HepG2 (cell line): Measurements from ENCODE around the gene COL9A3. TPM values are rescaled to one million over a fixed set of nuclear protein-coding genes. Genes with fewer than 3 reads are reported as not detected.
A peak's percentile ranks its signal among the peaks of the same experiment; 100 is the strongest.

Source experiments
- ATAC-seq: fragments of 200-7000 bp; cut with Tn5 transposase; 3 replicates; pipeline ENCODE4 v1.9.1; 2020; ENCODE audit warnings: mild to moderate bottlenecking, moderate library complexity
- BruUV-seq: library from RNA; stranded (reverse); fragments of 400-500 nt; replicated peaks from 2 replicates; lab custom pipeline; 2021; lab: Mats Ljungman, UMichigan
- CTCF ChIA-PET: fragments of 300-600 bp; formaldehyde crosslinking; extraction: SDS; loops from one replicate; lab custom pipeline; 2021; ENCODE audit warnings: low total read pairs, inconsistent platforms, low intra/inter-chr PET ratio; lab: Yijun Ruan, JAX
- POLR2A ChIA-PET: fragments of 350-600 bp; sonication (Branson Sonifier 250); formaldehyde crosslinking; loops from one replicate; lab custom pipeline; 2020; ENCODE audit warnings: antibody characterized with exemption, inconsistent platforms; lab: Yijun Ruan, JAX
- DNase-seq: peaks from one replicate; pipeline ENCODE4 v3.0.0-alpha.2; 2015; ENCODE audit warnings: low spot score
- FAIRE-seq: peaks from 3 replicates; lab custom pipeline; 2011; peaks lifted over from hg19 to GRCh38; lab: Jason Lieb, UNC
- H2AFZ ChIP-seq: one replicate; pipeline ENCODE4 v1.6.1; 2011; ENCODE audit warnings: low read length, inconsistent platforms
- H3K27ac ChIP-seq: fragments of 300-600 bp; 3 replicates; pipeline ENCODE4 v1.8.0; 2011; ENCODE audit warnings: mixed run types, mild to moderate bottlenecking, mixed read lengths, low read length, inconsistent platforms; ENCODE audit not compliant: insufficient read depth; ENCODE audit errors: extremely low read length
- H3K27me3 ChIP-seq, 2 experiments: fragments of 200-600 bp in 1 of 2; 2 replicates in 1 of 2; 3 replicates in 1 of 2; pipeline versions ENCODE4 v1.6.0 to v1.8.0; 2011; ENCODE audit warnings: low read length in 2 of 2, mild to moderate bottlenecking in 2 of 2, moderate library complexity in 2 of 2, inconsistent platforms in 1 of 2; ENCODE audit not compliant: insufficient read depth in 2 of 2, control insufficient read depth in 1 of 2
- H3K36me3 ChIP-seq, 2 experiments: fragments of 200-600 bp in 1 of 2; replicated peaks in 1 of 2; 2 replicates in 1 of 2; 3 replicates in 1 of 2; pipeline versions ENCODE4 v1.5.1 to v1.8.0; 2011; ENCODE audit warnings: low read length in 2 of 2, inconsistent platforms in 1 of 2; ENCODE audit not compliant: insufficient read depth in 2 of 2, control insufficient read depth in 1 of 2
- H3K4me1 ChIP-seq: 2 replicates; pipeline ENCODE4 v1.5.1; 2012; ENCODE audit warnings: low read length, inconsistent platforms; ENCODE audit not compliant: insufficient read depth
- H3K4me2 ChIP-seq: 2 replicates; pipeline ENCODE4 v1.6.0; 2011; ENCODE audit warnings: low read depth, low read length, inconsistent platforms
- H3K4me3 ChIP-seq, 3 experiments: fragments of 200-600 bp in 1 of 3; sonication (generic), shearing (Covaris generic) in 1 of 3; replicated peaks in 1 of 3; 2 replicates each; pipeline ENCODE4 v1.5.1; 2011 to 2016; ENCODE audit warnings: low read length in 3 of 3, inconsistent platforms in 2 of 3, low read depth in 2 of 3, mild to moderate bottlenecking in 2 of 3, control low read depth in 1 of 3, mixed read lengths in 1 of 3; ENCODE audit not compliant: insufficient read depth in 1 of 3
- H3K79me2 ChIP-seq: one replicate; pipeline ENCODE4 v1.6.1; 2011; ENCODE audit warnings: low read length, inconsistent platforms; ENCODE audit not compliant: insufficient read depth
- H3K9ac ChIP-seq: 2 replicates; pipeline ENCODE4 v1.6.0; 2011; ENCODE audit warnings: mild to moderate bottlenecking, low read depth, low read length, inconsistent platforms; ENCODE audit not compliant: insufficient read depth
- H3K9me3 ChIP-seq: 2 replicates; pipeline ENCODE4 v1.5.1; 2012; ENCODE audit warnings: mild to moderate bottlenecking, low read length
- H4K20me1 ChIP-seq: 2 replicates; pipeline ENCODE4 v1.6.0; 2011; ENCODE audit warnings: inconsistent platforms, mild to moderate bottlenecking, low read length, moderate library complexity; ENCODE audit not compliant: insufficient read depth
- FLYWCH1 ChIP-seq: sonication (generic); formaldehyde crosslinking; IDR thresholded peaks from 2 replicates; pipeline ENCODE4 v1.8.1; 2023; ENCODE audit warnings: mild to moderate bottlenecking, missing genetic modification reagents
- KLF11 ChIP-seq: IDR thresholded peaks from 2 replicates; pipeline ENCODE4 v1.6.1; 2016; ENCODE audit warnings: missing compliant biosample characterization
- MTF1 ChIP-seq: sonication (generic); formaldehyde crosslinking; IDR thresholded peaks from 2 replicates; pipeline ENCODE4 v1.5.0; 2020; ENCODE audit warnings: missing genetic modification reagents
- MYC ChIP-seq: sonication (generic); formaldehyde crosslinking; IDR thresholded peaks from 2 replicates; pipeline ENCODE4 v1.9.0; 2021; ENCODE audit warnings: missing genetic modification reagents, borderline replicate concordance
- NFE2L1 ChIP-seq: sonication (generic); formaldehyde crosslinking; IDR thresholded peaks from 2 replicates; pipeline ENCODE4 v1.4.0; 2020; ENCODE audit warnings: missing genetic modification reagents, mild to moderate bottlenecking, borderline replicate concordance
- SCMH1 ChIP-seq: sonication (generic); formaldehyde crosslinking; IDR thresholded peaks from 2 replicates; pipeline ENCODE4 v1.9.0; 2021; ENCODE audit warnings: missing genetic modification reagents, mild to moderate bottlenecking, borderline replicate concordance
- TAF1 ChIP-seq: sonication (generic); formaldehyde crosslinking; IDR thresholded peaks from 2 replicates; pipeline ENCODE4 v1.4.0; 2020; ENCODE audit warnings: missing genetic modification reagents
- ZBTB38 ChIP-seq: sonication (generic); formaldehyde crosslinking; IDR thresholded peaks from 2 replicates; pipeline ENCODE4 v1.5.1; 2020; ENCODE audit warnings: mild to moderate bottlenecking, missing genetic modification reagents
- ZNF331 ChIP-seq: sonication (generic); formaldehyde crosslinking; IDR thresholded peaks from 2 replicates; pipeline ENCODE4 v1.4.0; 2020; ENCODE audit warnings: missing genetic modification reagents
- ZNF33A ChIP-seq: sonication (generic); formaldehyde crosslinking; IDR thresholded peaks from 2 replicates; pipeline ENCODE4 v1.5.1; 2020; ENCODE audit warnings: missing genetic modification reagents, mild to moderate bottlenecking, moderate library complexity, borderline replicate concordance
- WGBS: methylation state at CpG from one replicate; pipeline ENCODE4 v1.1.6; 2017; ENCODE audit warnings: low lambda C conversion rate; 5-methylcytosine and 5-hydroxymethylcytosine counted together
- in situ Hi-C: cut with HindIII; loops from 2 replicates; pipeline ENCODE4 v1.10.0; 2017; ENCODE audit warnings: low pct_unique_long_range_greater_than_20kb; ENCODE audit not compliant: extremely low pct_ligation_motif_present
- intact Hi-C: fragments of 100-400 bp; cut with micrococcal nuclease; formaldehyde crosslinking; loops from one replicate; pipeline ENCODE4 v1.10.0; 2022; ENCODE audit not compliant: unreplicated experiment
- polyA plus RNA-seq, 8 experiments: library from polyadenylated mRNA; depleted of rRNA in 3 of 8; stranded (reverse) in 7 of 8; unstranded in 1 of 8; fragments of >200 nt; fragmentation: Illumina TruSeq in 4 of 8; extraction: Trizol in 4 of 8; gene quantifications; 2 replicates each; pipeline versions ENCODE4 v1.2.1 to v1.2.3, GENCODE V29; 2011 to 2016; ENCODE audit warnings: low read depth in 4 of 8, missing spikeins in 1 of 8, mixed read lengths in 1 of 8; ENCODE audit not compliant: insufficient read depth in 1 of 8
- total RNA-seq, 5 experiments: library from RNA; depleted of rRNA; stranded (reverse); fragments of >200 nt; fragmentation: Illumina TruSeq; extraction: Trizol; gene quantifications; 2 replicates each; pipeline ENCODE4 v1.2.3, GENCODE V29; 2016; ENCODE audit warnings: low read depth in 1 of 5
- TF ChIP-seq, protein P1 (sequence below): sonication (generic); formaldehyde crosslinking; IDR thresholded peaks from 2 replicates; pipeline ENCODE4 v1.4.0; 2020; ENCODE audit warnings: missing genetic modification reagents, low read depth, mild to moderate bottlenecking, borderline replicate concordance
- TF ChIP-seq, protein P2 (sequence below): sonication (generic); formaldehyde crosslinking; IDR thresholded peaks from 2 replicates; pipeline ENCODE4 v1.8.0; 2022; ENCODE audit warnings: mild to moderate bottlenecking, missing genetic modification reagents, moderate library complexity
- TF ChIP-seq, protein P3 (sequence below): sonication (generic); formaldehyde crosslinking; IDR thresholded peaks from 2 replicates; pipeline ENCODE4 v1.8.0; 2022; ENCODE audit warnings: low read depth, missing genetic modification reagents
- TF ChIP-seq, protein P4 (sequence below): sonication (generic); formaldehyde crosslinking; IDR thresholded peaks from 2 replicates; pipeline ENCODE4 v1.9.0; 2021; ENCODE audit warnings: missing genetic modification reagents, borderline replicate concordance

The COL9A3 gene
- total and polyA plus RNA-seq, 2 of the 13 experiments (the other 11 are each of a cell fraction or from before 2014, with no cell fraction given), result 155 to 204 TPM

DNA sequence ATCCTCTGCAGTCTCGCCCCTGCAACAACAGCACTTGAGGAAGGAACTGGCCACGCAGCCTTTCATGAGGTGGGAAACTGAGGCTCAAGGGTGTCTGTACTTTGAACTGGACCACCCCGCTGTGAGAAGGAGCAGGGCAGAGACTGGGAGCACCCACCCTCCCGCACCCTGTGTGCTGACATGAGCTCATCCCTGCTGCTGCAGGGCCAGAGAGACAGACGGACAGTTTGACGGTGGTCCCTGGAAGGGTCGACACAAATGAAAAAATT is 37.5 kb upstream of the COL9A3 start (continued):
- TF ChIP-seq, protein P1, sequence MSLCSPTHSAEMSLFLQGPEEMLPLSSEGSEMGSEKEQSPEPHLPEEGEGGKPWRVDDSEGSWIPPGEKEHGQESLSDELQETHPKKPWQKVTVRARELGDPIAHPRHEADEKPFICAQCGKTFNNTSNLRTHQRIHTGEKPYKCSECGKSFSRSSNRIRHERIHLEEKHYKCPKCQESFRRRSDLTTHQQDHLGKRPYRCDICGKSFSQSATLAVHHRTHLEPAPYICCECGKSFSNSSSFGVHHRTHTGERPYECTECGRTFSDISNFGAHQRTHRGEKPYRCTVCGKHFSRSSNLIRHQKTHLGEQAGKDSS, result 0 out of 2 replicates have a peak, but pooled peaks have one; percentile 31

- ATAC-seq (no peak), DNase-seq (no peak)
- no TSS peak for BruUV-seq
- in situ Hi-C loops, result loop anchor here (25.0 kb wide), 1 partner anchor 268 kb away; no protein-coding TSS in a partner anchor
- no peaks in the 10 kb centered on the region for H4K20me1 ChIP-seq
- 33% methylated on average over 19 of the region's 20 CpGs for WGBS
- H3K27ac ChIP-seq, result no peak overlapping the region
- CTCF ChIA-PET, result interaction anchor here (2.4 kb wide), 1 partner anchor 11 kb away, joined by 11 read pairs; no protein-coding TSS in a partner anchor
- intact Hi-C loops, result no loop called here
- no peaks in the 10 kb centered on the region for H3K36me3 ChIP-seq
- no peaks in the 10 kb centered on the region for H3K79me2 ChIP-seq
- no peak overlapping the region for H3K9ac ChIP-seq
- H3K9me3 ChIP-seq, result no peaks in the 10 kb centered on the region
- H3K4me2 ChIP-seq, result no peak overlapping the region
- peaks cover 20 to 65% of the 10 kb centered on the region in 2 experiments for H3K27me3 ChIP-seq
- no peak overlapping the region for H3K4me3 ChIP-seq
- peaks cover 38% of the 10 kb centered on the region for H3K4me1 ChIP-seq
- TF ChIP-seq TAF1 (CRISPR knock-in tag), result no peak
- TF ChIP-seq SCMH1 (CRISPR knock-in tag), result no peak
- TF ChIP-seq ZBTB38 (CRISPR knock-in tag), result 0 out of 2 replicates have a peak, but pooled peaks have one; percentile 12
- no peak for TF ChIP-seq KLF11 (CRISPR knock-in tag)
- TF ChIP-seq, protein P2, sequence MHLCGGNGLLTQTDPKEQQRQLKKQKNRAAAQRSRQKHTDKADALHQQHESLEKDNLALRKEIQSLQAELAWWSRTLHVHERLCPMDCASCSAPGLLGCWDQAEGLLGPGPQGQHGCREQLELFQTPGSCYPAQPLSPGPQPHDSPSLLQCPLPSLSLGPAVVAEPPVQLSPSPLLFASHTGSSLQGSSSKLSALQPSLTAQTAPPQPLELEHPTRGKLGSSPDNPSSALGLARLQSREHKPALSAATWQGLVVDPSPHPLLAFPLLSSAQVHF (CRISPR knock-in tag), result no peak
- TF ChIP-seq, protein P3, sequence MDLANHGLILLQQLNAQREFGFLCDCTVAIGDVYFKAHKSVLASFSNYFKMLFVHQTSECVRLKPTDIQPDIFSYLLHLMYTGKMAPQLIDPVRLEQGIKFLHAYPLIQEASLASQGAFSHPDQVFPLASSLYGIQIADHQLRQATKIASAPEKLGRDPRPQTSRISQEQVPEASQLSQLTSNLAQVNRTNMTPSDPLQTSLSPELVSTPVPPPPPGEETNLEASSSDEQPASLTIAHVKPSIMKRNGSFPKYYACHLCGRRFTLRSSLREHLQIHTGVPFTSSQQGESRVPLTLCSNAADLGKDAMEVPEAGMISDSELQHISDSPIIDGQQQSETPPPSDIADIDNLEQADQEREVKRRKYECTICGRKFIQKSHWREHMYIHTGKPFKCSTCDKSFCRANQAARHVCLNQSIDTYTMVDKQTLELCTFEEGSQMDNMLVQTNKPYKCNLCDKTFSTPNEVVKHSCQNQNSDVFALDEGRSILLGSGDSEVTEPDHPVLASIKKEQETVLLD, result no peak
- TF ChIP-seq, protein P4, sequence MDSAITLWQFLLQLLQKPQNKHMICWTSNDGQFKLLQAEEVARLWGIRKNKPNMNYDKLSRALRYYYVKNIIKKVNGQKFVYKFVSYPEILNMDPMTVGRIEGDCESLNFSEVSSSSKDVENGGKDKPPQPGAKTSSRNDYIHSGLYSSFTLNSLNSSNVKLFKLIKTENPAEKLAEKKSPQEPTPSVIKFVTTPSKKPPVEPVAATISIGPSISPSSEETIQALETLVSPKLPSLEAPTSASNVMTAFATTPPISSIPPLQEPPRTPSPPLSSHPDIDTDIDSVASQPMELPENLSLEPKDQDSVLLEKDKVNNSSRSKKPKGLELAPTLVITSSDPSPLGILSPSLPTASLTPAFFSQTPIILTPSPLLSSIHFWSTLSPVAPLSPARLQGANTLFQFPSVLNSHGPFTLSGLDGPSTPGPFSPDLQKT (CRISPR knock-in tag), result no peak
- 0 out of 2 replicates have a peak, but pooled peaks have one; percentile 17 for TF ChIP-seq MYC (CRISPR knock-in tag)
- 0 out of 2 replicates have a peak, but pooled peaks have one; percentile 17 for TF ChIP-seq NFE2L1 (CRISPR knock-in tag)
- no peak for TF ChIP-seq MTF1 (CRISPR knock-in tag)
- no peak for TF ChIP-seq FLYWCH1 (CRISPR knock-in tag)
- no peak for TF ChIP-seq ZNF331 (CRISPR knock-in tag)
- TF ChIP-seq ZNF33A (CRISPR knock-in tag), result no peak
- TF ChIP-seq, all 625 proteins: peak for 3
- no peak overlapping the region for H2AFZ ChIP-seq
- POLR2A ChIA-PET, result interaction anchor here (2.1 kb wide), 1 partner anchor 14 kb away, joined by 11 read pairs; no protein-coding TSS in a partner anchor
- FAIRE-seq, result no peak
Measured at GRCh38 chr20:62780204-62780603, 36.6 kb upstream of the COL9A3 start.
